ENCODE results near the gene SCN4A. TPM values are rescaled to one million over a fixed set of nuclear protein-coding genes. Genes with fewer than 3 reads are reported as not detected.

SCN4A gene
- polyA plus RNA-seq, 4 donors = 0.38 to 0.46 TPM; not detected in 2

- Histone ChIP-seq H3K36me3 (ENCODE audit: control insufficient read depth in 3 of 3, insufficient read depth in 2 of 3, low read depth in 1 of 3, low read length in 3 of 3) (no peaks in the 10 kb centered on the region), H3K4me1 (ENCODE audit: control insufficient read depth in 3 of 3, insufficient read depth in 2 of 3, low read depth in 1 of 3, low read length in 2 of 3) (peaks cover 0 to 2% (median 0%) of the 10 kb centered on the region in 3 donors), H3K27ac (ENCODE audit: low read depth in 1 of 3, low read length in 2 of 3) (no peak overlapping the region), H3K9me3 (ENCODE audit: control insufficient read depth in 2 of 2, insufficient read depth in 1 of 2, low read depth in 1 of 2, low read length in 1 of 2) (no peaks in the 10 kb centered on the region), H3K27me3 (ENCODE audit: control insufficient read depth in 3 of 3, insufficient read depth in 3 of 3, low read length in 3 of 3) (no peaks in the 10 kb centered on the region), H3K4me3 (ENCODE audit: low read depth in 1 of 3, low read length in 3 of 3) (no peak overlapping the region)
- no peak for DNase-seq
- FAIRE-seq = no peak
- WGBS, 3 donors = 93 to 94% (median 94%) methylated on average over 12 of the region's 12 CpGs
These were observed 31.6 kb downstream of the SCN4A start for GRCh38 chr17:63941162-63941561.

DNA sequence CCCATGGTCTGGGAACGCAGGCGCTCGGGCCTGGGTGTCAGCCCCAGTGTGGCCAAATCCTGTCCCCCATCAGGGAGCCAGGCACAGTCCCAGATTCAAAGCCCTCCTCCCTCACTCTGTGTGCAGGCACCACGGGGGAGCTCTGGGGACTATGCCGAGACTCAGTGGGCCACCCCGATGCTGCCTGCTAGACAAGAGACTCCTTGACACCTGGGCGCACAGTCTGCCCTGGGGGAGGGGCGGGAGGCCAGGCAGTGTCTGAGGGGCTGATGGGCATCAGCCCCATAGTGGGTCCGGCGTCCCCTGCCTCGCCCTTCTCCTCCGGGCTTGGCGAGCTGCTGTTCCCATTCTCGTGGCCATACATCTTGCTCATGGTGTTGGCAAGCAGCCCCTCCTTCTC is 32.1 kb downstream of the SCN4A start:
- Histone ChIP-seq H3K36me3 (ENCODE audit: control insufficient read depth in 3 of 3, insufficient read depth in 2 of 3, low read depth in 1 of 3, low read length in 3 of 3) (no peaks in the 10 kb centered on the region), H3K4me3 (ENCODE audit: low read depth in 1 of 3, low read length in 3 of 3) (no peak overlapping the region), H3K27ac (ENCODE audit: low read depth in 1 of 3, low read length in 2 of 3) (no peak overlapping the region), H3K4me1 (ENCODE audit: control insufficient read depth in 3 of 3, insufficient read depth in 2 of 3, low read depth in 1 of 3, low read length in 2 of 3) (no peaks in the 10 kb centered on the region), H3K9me3 (ENCODE audit: control insufficient read depth in 2 of 2, insufficient read depth in 1 of 2, low read depth in 1 of 2, low read length in 1 of 2) (no peaks in the 10 kb centered on the region), H3K27me3 (ENCODE audit: control insufficient read depth in 3 of 3, insufficient read depth in 3 of 3, low read length in 3 of 3) (no peaks in the 10 kb centered on the region)
- FAIRE-seq (no peak), DNase-seq (no peak)
- WGBS, 3 donors = 93 to 96% (median 94%) methylated on average over 14 of the region's 14 CpGs

DNA sequence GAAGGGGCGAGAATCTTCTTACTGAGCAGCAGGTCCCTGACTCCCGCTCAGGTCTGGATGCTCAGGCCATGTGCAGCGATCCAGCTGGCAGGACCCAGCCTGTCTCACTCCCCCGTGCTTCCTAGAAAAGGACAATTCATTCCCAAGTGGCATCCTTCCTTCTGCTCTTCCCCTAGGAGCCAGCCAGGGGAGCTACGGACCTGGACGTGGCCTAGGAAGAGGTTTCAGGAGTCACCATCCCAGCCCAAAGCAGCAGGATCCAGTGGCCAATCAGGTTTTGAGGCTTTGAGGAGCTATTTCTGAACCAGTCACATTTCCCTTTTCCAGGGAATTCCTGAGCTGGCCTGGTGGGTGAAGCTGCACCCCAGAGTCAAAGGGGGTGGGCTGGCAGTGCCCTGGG is 32.8 kb downstream of the SCN4A start:
- Histone ChIP-seq H3K9me3 (ENCODE audit: control insufficient read depth in 2 of 2, insufficient read depth in 1 of 2, low read depth in 1 of 2, low read length in 1 of 2) (no peaks in the 10 kb centered on the region), H3K4me3 (ENCODE audit: low read depth in 1 of 3, low read length in 3 of 3) (no peak overlapping the region), H3K4me1 (ENCODE audit: control insufficient read depth in 3 of 3, insufficient read depth in 2 of 3, low read depth in 1 of 3, low read length in 2 of 3) (no peaks in the 10 kb centered on the region), H3K36me3 (ENCODE audit: control insufficient read depth in 3 of 3, insufficient read depth in 2 of 3, low read depth in 1 of 3, low read length in 3 of 3) (no peaks in the 10 kb centered on the region), H3K27me3 (ENCODE audit: control insufficient read depth in 3 of 3, insufficient read depth in 3 of 3, low read length in 3 of 3) (no peaks in the 10 kb centered on the region), H3K27ac (ENCODE audit: low read depth in 1 of 3, low read length in 2 of 3) (no peak overlapping the region)
- DNase-seq (no peak), FAIRE-seq (no peak)
- 79 to 86% (median 86%) methylated on average over 6 of the region's 6 CpGs for WGBS, 3 donors

GRCh38 chr17:63939401-63939800 is 33.3 kb downstream of the SCN4A start:
- no peak for FAIRE-seq
- Histone ChIP-seq H3K36me3 (ENCODE audit: control insufficient read depth in 3 of 3, insufficient read depth in 2 of 3, low read depth in 1 of 3, low read length in 3 of 3) (no peaks in the 10 kb centered on the region), H3K4me1 (ENCODE audit: control insufficient read depth in 3 of 3, insufficient read depth in 2 of 3, low read depth in 1 of 3, low read length in 2 of 3) (no peaks in the 10 kb centered on the region), H3K4me3 (ENCODE audit: low read depth in 1 of 3, low read length in 3 of 3) (no peak overlapping the region), H3K27ac (ENCODE audit: low read depth in 1 of 3, low read length in 2 of 3) (no peak overlapping the region), H3K27me3 (ENCODE audit: control insufficient read depth in 3 of 3, insufficient read depth in 3 of 3, low read length in 3 of 3) (no peaks in the 10 kb centered on the region), H3K9me3 (ENCODE audit: control insufficient read depth in 2 of 2, insufficient read depth in 1 of 2, low read depth in 1 of 2, low read length in 1 of 2) (no peaks in the 10 kb centered on the region)
- WGBS, 3 donors = 92 to 93% (median 92%) methylated on average over 7 to 9 of the region's 9 CpGs
- no peak for DNase-seq

DNA sequence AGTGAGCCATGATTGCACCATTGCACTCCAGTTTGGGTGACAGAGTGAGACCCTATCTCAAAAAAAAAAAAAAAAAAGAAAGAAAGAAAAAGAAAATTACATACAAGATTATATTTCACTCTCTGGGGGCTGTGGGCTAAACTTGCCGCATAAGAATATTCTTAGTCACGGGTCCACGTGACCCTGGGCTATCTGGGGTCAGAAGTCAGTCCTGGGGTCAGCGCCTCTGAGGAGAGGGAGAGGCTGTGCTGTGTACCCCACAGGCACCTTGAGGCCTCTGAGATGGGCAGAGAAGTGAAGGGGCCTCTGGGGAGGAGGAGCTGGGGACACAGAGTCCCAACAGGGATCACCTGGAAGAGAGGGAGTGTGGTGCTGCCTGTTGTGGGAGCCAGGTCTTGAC is 34.8 kb downstream of the SCN4A start:
- no peaks in the 10 kb centered on the region for H3K4me1 ChIP-seq (ENCODE audit: control insufficient read depth in 3 of 3, insufficient read depth in 2 of 3, low read depth in 1 of 3, low read length in 2 of 3)
- H3K4me3 ChIP-seq (ENCODE audit: low read depth in 1 of 3, low read length in 3 of 3) = no peak overlapping the region
- no peaks in the 10 kb centered on the region for H3K9me3 ChIP-seq (ENCODE audit: control insufficient read depth in 2 of 2, insufficient read depth in 1 of 2, low read depth in 1 of 2, low read length in 1 of 2)
- no peaks in the 10 kb centered on the region for H3K36me3 ChIP-seq (ENCODE audit: control insufficient read depth in 3 of 3, insufficient read depth in 2 of 3, low read depth in 1 of 3, low read length in 3 of 3)
- FAIRE-seq = no peak
- H3K27me3 ChIP-seq (ENCODE audit: control insufficient read depth in 3 of 3, insufficient read depth in 3 of 3, low read length in 3 of 3) = no peaks in the 10 kb centered on the region
- no peak overlapping the region for H3K27ac ChIP-seq (ENCODE audit: low read depth in 1 of 3, low read length in 2 of 3)
- WGBS, 3 donors = 86 to 93% (median 87%) methylated on average over 4 of the region's 4 CpGs
- DNase-seq = no peak

DNA sequence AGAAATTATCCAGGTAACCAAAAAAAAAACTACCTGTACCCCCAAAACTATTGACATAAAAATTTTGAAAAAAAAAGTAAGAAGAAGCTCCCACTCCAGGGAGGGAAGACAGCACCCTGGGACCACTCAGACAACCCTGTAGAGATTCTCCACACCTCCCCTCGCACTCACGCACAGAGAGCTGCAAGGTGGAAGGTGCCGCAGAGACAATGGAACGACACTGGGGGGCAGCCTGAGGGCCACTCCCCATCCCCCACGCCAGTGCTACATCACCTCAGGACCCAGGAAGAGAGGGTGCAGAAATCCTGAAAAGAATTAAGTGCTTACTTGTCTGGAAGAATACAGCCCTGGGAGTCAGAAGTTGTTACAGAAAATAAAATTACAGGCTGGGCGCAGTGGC is 35.4 kb downstream of the SCN4A start:
- Histone ChIP-seq H3K27ac (ENCODE audit: low read depth in 1 of 3, low read length in 2 of 3) (no peak overlapping the region), H3K4me1 (ENCODE audit: control insufficient read depth in 3 of 3, insufficient read depth in 2 of 3, low read depth in 1 of 3, low read length in 2 of 3) (peaks cover 0 to 2% (median 0%) of the 10 kb centered on the region in 3 donors), H3K27me3 (ENCODE audit: control insufficient read depth in 3 of 3, insufficient read depth in 3 of 3, low read length in 3 of 3) (no peaks in the 10 kb centered on the region), H3K36me3 (ENCODE audit: control insufficient read depth in 3 of 3, insufficient read depth in 2 of 3, low read depth in 1 of 3, low read length in 3 of 3) (no peaks in the 10 kb centered on the region), H3K9me3 (ENCODE audit: control insufficient read depth in 2 of 2, insufficient read depth in 1 of 2, low read depth in 1 of 2, low read length in 1 of 2) (no peaks in the 10 kb centered on the region), H3K4me3 (ENCODE audit: low read depth in 1 of 3, low read length in 3 of 3) (no peak overlapping the region)
- WGBS, 3 donors = 85 to 89% (median 89%) methylated on average over 6 of the region's 6 CpGs
- no peak for FAIRE-seq
- DNase-seq = no peak

DNA sequence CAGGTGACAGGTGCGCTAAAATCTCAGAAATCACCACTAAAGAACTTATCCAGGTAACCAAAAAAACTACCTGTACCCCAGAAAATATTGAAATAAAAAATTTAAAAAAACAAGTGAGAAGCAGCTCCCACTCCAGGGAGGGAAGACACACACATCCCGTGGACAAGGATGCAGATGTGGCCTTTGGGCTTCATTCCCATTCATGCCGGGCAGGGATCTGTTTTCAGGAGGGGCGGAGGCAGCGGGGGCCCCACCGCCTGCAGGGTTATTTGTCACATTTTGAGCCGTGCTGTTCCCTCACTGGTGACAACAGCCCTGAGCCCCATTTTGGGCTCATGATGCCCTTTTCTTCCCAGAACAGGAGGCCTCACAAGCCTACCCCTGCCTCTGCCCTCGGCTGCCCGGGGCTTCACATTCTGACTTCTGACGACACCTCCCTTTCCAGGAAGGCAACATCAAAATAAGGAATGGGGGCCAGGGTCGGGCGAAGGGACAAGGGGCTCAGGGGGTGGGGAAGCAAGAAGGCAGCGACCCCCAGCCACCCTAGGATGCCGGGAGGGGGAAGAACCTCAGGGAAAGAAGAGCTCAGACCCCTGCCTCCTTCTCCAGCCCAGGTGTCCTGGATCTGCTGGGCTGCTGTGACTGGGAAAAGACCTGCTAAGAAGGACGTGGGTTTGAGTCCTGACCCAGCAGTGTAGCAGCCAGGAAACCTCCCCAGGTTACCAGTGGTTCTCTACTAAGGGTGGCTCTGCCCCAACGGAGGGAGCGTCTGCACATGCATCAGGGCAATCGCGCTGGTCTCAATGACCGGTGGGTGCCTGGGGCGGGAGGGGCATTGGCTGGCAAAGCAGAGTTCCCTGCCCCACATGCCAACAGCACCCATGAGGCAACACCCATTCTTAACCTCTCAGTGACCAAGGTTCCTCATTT is 38.3 kb downstream of the SCN4A start:
- DNase-seq (no peak), FAIRE-seq (no peak)
- Histone ChIP-seq H3K36me3 (ENCODE audit: control insufficient read depth in 3 of 3, insufficient read depth in 2 of 3, low read depth in 1 of 3, low read length in 3 of 3) (no peaks in the 10 kb centered on the region), H3K4me3 (ENCODE audit: low read depth in 1 of 3, low read length in 3 of 3) (no peak overlapping the region), H3K27me3 (ENCODE audit: control insufficient read depth in 3 of 3, insufficient read depth in 3 of 3, low read length in 3 of 3) (no peaks in the 10 kb centered on the region), H3K9me3 (ENCODE audit: control insufficient read depth in 2 of 2, insufficient read depth in 1 of 2, low read depth in 1 of 2, low read length in 1 of 2) (no peaks in the 10 kb centered on the region), H3K4me1 (ENCODE audit: control insufficient read depth in 3 of 3, insufficient read depth in 2 of 3, low read depth in 1 of 3, low read length in 2 of 3) (peaks cover 0 to 7% (median 0%) of the 10 kb centered on the region in 3 donors), H3K27ac (ENCODE audit: low read depth in 1 of 3, low read length in 2 of 3) (no peak overlapping the region)
- WGBS, 3 donors = 76 to 87% (median 79%) methylated on average over 21 of the region's 21 CpGs

GRCh38 chr17:63933598-63933997 is 39.1 kb downstream of the SCN4A start:
- Histone ChIP-seq H3K4me3 (ENCODE audit: low read depth in 1 of 3, low read length in 3 of 3) (no peak overlapping the region), H3K4me1 (ENCODE audit: control insufficient read depth in 3 of 3, insufficient read depth in 2 of 3, low read depth in 1 of 3, low read length in 2 of 3) (peaks cover 0 to 7% (median 0%) of the 10 kb centered on the region in 3 donors), H3K27ac (ENCODE audit: low read depth in 1 of 3, low read length in 2 of 3) (no peak overlapping the region), H3K36me3 (ENCODE audit: control insufficient read depth in 3 of 3, insufficient read depth in 2 of 3, low read depth in 1 of 3, low read length in 3 of 3) (no peaks in the 10 kb centered on the region), H3K27me3 (ENCODE audit: control insufficient read depth in 3 of 3, insufficient read depth in 3 of 3, low read length in 3 of 3) (no peaks in the 10 kb centered on the region), H3K9me3 (ENCODE audit: control insufficient read depth in 2 of 2, insufficient read depth in 1 of 2, low read depth in 1 of 2, low read length in 1 of 2) (no peaks in the 10 kb centered on the region)
- DNase-seq (no peak), FAIRE-seq (no peak)
- WGBS, 3 donors = 85 to 92% (median 91%) methylated on average over 8 of the region's 8 CpGs

All from small intestine (tissue), 7 donors.